Activated CD8-positive, alpha-beta T cell treated with anti-CD3 and anti-CD28 coated beads for 36 hours (primary cell): ENCODE data around the gene NUCB2. TPM values are rescaled to one million over a fixed set of nuclear protein-coding genes. Genes with fewer than 3 reads are reported as not detected.

Experiments used
- ATAC-seq: fragments of 200-7000 bp; cut with Tn5 transposase; one replicate; pipeline ENCODE4 v1.10.0; 2021; ENCODE audit warnings: mild to moderate bottlenecking, moderate library complexity
- CTCF ChIA-PET: fragments of 350-600 bp; sonication (Branson Sonifier 250); formaldehyde crosslinking; loops from one replicate; lab custom pipeline; 2021; ENCODE audit warnings: antibody characterized with exemption; lab: Charles Lee
- POLR2A ChIA-PET: fragments of 350-600 bp; sonication (Branson Sonifier 250); formaldehyde crosslinking; loops from one replicate; lab custom pipeline; 2021; ENCODE audit warnings: antibody characterized with exemption; lab: Charles Lee
- DNase-seq: peaks from one replicate; pipeline ENCODE4 v3.0.0-alpha.2; 2020
- H3K27ac Mint-ChIP-seq: one replicate; pipeline ENCODE4 v1.8.0; 2021; ENCODE audit warnings: mild to moderate bottlenecking, mixed read lengths
- H3K27me3 Mint-ChIP-seq: one replicate; pipeline ENCODE4 v1.8.0; 2021; ENCODE audit warnings: mixed read lengths
- H3K36me3 Mint-ChIP-seq: one replicate; pipeline ENCODE4 v1.8.0; 2021; ENCODE audit warnings: low read depth, mixed read lengths
- H3K4me1 Mint-ChIP-seq: one replicate; pipeline ENCODE4 v1.8.0; 2021; ENCODE audit warnings: low read depth, mixed read lengths
- H3K4me3 Mint-ChIP-seq: one replicate; pipeline ENCODE4 v1.8.0; 2021; ENCODE audit warnings: mild to moderate bottlenecking, moderate library complexity, mixed read lengths
- H3K9me3 Mint-ChIP-seq: one replicate; pipeline ENCODE4 v1.8.0; 2021; ENCODE audit warnings: mixed read lengths
- intact Hi-C: fragments of 100-400 bp; cut with micrococcal nuclease; formaldehyde crosslinking; loops from one replicate; pipeline ENCODE4 v1.10.0; 2022
- total RNA-seq, 2 experiments: library from RNA; stranded (reverse); gene quantifications; one replicate each; pipeline ENCODE4 v1.2.3, GENCODE V29; 2021
- TF ChIP-seq, protein P1 (sequence below): fragments of 200-600 bp; IDR thresholded peaks from one replicate; pipeline ENCODE4 v1.8.0; 2022; ENCODE audit warnings: antibody characterized with exemption, mild to moderate bottlenecking

Gene NUCB2
- total RNA-seq, 2 experiments from 2014 or later: 81.9 to 86.0 TPM

DNA sequence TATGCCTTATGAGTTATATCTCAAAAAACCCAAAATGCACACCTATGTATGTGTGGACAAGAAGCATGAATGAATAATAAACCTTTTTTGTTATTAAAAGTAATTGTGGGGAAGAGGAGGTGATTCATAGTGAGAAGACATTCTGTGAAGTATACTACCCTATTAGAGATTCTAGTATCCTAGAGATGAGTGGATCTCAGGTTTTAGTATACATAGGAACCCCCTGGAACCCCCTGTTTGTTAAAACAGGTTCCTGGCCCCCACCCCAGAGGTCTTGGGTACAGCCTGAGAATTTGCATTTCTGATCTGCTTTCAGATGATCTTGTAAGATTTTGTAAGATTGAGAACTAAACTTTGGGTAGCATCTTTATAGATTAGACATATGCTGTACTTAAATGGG, 17.5 kb downstream of the NUCB2 start:
- Mint-ChIP-seq H3K4me1 (peaks cover 63% of the 10 kb centered on the region), H3K27me3 (no peaks in the 10 kb centered on the region), H3K9me3 (no peaks in the 10 kb centered on the region), H3K4me3 (no peak overlapping the region), H3K27ac (no peak overlapping the region), H3K36me3 (peaks cover 23% of the 10 kb centered on the region)
- POLR2A ChIA-PET: no interaction called here
- CTCF ChIA-PET: no interaction called here
- peak; percentile 40 for DNase-seq
- TF ChIP-seq, protein P1, sequence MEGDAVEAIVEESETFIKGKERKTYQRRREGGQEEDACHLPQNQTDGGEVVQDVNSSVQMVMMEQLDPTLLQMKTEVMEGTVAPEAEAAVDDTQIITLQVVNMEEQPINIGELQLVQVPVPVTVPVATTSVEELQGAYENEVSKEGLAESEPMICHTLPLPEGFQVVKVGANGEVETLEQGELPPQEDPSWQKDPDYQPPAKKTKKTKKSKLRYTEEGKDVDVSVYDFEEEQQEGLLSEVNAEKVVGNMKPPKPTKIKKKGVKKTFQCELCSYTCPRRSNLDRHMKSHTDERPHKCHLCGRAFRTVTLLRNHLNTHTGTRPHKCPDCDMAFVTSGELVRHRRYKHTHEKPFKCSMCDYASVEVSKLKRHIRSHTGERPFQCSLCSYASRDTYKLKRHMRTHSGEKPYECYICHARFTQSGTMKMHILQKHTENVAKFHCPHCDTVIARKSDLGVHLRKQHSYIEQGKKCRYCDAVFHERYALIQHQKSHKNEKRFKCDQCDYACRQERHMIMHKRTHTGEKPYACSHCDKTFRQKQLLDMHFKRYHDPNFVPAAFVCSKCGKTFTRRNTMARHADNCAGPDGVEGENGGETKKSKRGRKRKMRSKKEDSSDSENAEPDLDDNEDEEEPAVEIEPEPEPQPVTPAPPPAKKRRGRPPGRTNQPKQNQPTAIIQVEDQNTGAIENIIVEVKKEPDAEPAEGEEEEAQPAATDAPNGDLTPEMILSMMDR: no peak
- intact Hi-C loops: no loop called here
- ATAC-seq: peak; percentile 45

DNA sequence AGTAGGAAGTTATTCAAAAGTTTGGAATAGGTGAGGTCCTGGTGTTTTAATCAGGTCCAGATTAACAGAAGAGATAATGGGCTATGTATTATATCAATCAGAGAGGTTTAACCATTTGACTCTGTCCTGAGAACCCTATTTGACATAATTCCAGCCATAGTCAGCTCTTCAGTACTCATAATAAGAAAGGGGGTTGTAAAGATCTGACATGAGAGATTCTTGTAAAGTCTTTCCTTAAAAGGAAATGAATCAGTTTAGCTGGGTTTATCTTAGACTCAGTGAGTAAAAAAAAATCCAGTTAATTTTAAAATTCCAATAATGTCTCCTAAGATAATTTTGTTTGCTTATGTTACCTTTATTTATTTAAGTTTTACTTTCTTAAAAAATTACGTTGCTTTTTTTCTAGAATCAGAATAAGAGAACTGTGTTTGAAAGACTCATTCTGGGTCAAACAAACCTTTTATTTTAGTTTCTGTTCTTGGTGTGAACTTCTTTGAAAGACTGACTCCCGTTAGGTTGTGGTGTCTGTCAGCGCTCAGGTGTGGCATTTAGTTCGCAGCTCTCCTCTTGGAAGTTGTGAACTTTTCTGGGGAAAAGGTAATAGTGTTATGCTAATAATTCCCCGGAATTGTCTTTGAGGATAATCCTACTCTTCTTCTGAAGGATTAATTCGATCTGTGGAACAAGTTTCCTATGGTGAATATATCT, 20.5 kb downstream of the NUCB2 start:
- POLR2A ChIA-PET: interaction anchor here (1.2 to 2.8 kb wide), 4 partner anchors 11 to 52 kb away, joined by 3 to 12 read pairs (median 8); partner anchors contain the start of gene NUCB2
- intact Hi-C loops: loop anchor here (2.0 to 5.0 kb wide), 2 partner anchors 16 to 55 kb away; partner anchors contain the start of gene NCR3LG1
- H3K4me1 Mint-ChIP-seq: peaks cover 55% of the 10 kb centered on the region
- H3K27ac Mint-ChIP-seq: peak overlapping the region; percentile 52
- ATAC-seq (peak; percentile 75), DNase-seq (peak; percentile 37)
- CTCF ChIA-PET: interaction anchor here (0.8 to 1.3 kb wide), 3 partner anchors 22 to 87 kb away, joined by 3 to 4 read pairs (median 3); no protein-coding TSS in a partner anchor
- TF ChIP-seq, protein P1: no peak
- peak overlapping the region; percentile 63 for H3K4me3 Mint-ChIP-seq
- H3K27me3 Mint-ChIP-seq: no peaks in the 10 kb centered on the region
- no peaks in the 10 kb centered on the region for H3K9me3 Mint-ChIP-seq
- H3K36me3 Mint-ChIP-seq: peaks cover 33% of the 10 kb centered on the region

DNA sequence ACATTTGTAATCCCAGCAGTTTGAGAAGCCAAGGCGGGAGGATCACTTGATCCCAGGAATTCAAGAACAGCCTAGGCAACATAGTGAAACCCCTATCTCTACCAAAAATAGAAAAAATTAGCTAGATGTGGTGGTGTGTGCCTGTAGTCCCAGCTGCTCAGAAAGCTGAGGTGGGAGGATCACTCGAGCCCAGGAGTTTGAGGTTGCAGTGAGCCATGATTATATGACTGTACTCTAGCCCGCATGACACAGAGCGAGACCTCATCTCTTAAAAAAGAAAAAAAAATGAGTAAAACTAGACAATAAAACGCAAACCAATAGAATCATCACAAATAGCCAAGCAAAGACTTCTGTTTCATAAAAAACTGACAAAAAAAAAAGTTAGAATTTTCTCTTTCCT, 21.8 kb downstream of the NUCB2 start:
- TF ChIP-seq, protein P1: no peak
- DNase-seq: peak; percentile 86
- intact Hi-C loops: loop anchor here (2.0 to 5.0 kb wide), 2 partner anchors 54 to 68 kb away; partner anchors contain the start of gene NCR3LG1
- Mint-ChIP-seq H3K4me1 (peaks cover 45% of the 10 kb centered on the region), H3K27ac (peak overlapping the region; percentile 61), H3K27me3 (no peaks in the 10 kb centered on the region), H3K4me3 (peak overlapping the region; percentile 12), H3K36me3 (peaks cover 30% of the 10 kb centered on the region), H3K9me3 (no peaks in the 10 kb centered on the region)
- ChIA-PET POLR2A (interaction anchor here (0.7 to 2.8 kb wide), 7 partner anchors 13 to 1371 kb away, joined by 3 to 12 read pairs (median 4); partner anchors contain the start of gene NUCB2), CTCF (interaction anchor here (1.0 kb wide), 1 partner anchor 68 kb away, joined by 6 read pairs; no protein-coding TSS in a partner anchor)
- peak; percentile 76 for ATAC-seq

DNA sequence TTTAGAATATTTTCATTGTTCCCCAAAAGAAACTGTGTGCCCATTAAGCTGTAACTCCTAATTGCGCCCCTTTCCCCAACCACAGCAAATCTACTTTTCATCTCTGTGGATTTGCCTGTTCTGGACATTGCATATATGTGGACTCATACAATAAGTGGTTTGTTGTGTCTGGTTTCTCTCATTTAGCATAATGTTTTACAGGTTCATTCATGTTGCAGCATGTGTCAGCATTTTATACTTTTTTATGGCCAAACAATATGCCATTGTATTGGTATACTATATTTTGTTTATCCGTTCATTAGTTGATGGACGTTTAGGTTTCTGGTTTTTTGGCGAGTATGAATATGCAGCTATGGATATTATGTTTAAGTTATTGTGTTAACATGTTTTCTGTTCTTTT, 23.8 kb downstream of the NUCB2 start:
- no peak for DNase-seq
- H3K4me3 Mint-ChIP-seq: no peak overlapping the region
- intact Hi-C loops: no loop called here
- TF ChIP-seq, protein P1: no peak
- H3K4me1 Mint-ChIP-seq: peaks cover 30% of the 10 kb centered on the region
- H3K36me3 Mint-ChIP-seq: peaks cover 30% of the 10 kb centered on the region
- no peak for ATAC-seq
- H3K27ac Mint-ChIP-seq: no peak overlapping the region
- CTCF ChIA-PET: interaction anchor here (1.0 to 1.9 kb wide), 3 partner anchors 14 to 70 kb away, joined by 3 to 7 read pairs (median 7); no protein-coding TSS in a partner anchor
- no peaks in the 10 kb centered on the region for H3K27me3 Mint-ChIP-seq
- H3K9me3 Mint-ChIP-seq: no peaks in the 10 kb centered on the region
- POLR2A ChIA-PET: no interaction called here
